ELR (cell line): ENCODE data around the gene CACNB1.
A peak's percentile ranks its signal among the peaks of the same experiment; 100 is the strongest.
"Not testable (repeated sequence)": the region's sequence is repeated elsewhere in the genome, so short reads cannot be mapped to it uniquely, and the experiment has no call there.

Source experiments
- DNase-seq: peaks from one replicate; pipeline ENCODE4 v3.0.0-alpha.2; 2015; ENCODE audit warnings: low read depth

CACNB1 gene

DNA sequence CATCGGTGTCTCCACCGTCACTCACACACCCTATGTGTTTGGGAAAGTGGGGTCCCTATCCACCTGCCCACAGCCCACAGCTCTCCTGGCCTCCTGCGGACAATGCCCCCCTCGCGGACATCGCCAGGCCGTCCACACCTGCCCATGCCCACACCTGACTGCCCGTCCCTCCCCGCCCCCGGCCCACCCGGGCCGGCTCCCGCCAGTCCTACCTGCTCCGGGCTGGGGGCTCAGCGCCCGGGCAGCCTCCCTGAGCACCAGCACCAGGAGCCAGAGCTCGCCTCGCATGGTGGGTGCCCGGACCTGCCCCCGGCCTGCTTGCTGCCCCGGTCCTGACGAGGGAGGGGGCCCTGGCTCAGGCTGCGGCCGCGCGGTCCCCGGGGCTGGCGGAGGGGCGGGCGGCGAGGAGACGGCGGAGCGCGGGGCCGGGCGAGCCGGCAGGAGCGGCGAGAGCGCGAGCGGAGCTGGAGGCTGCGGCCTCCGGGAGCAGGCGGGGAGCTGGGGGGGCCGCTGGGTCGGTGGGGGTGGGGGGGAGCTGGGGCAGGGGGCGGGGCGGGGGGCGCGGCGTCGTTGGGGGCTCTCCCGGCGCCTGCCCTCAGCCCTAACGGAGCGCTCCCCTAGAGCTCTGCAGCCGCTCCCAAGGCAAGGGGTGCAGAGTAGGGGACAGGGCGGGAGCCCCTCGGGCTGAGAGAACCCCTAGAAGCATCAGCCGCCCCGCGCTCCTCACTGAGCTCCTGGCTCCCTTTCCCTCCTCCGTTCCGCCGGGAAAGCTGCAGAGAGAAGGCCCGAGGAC lies 46.1 kb downstream of the CACNB1 start, which contains the start of gene PLXDC1:
PLXDC1 (minus strand) TSS at position 488 of the 793 bp plus-strand sequence; CDS start at position 288, 200 bp downstream.
- DNase-seq: no peak

DNA sequence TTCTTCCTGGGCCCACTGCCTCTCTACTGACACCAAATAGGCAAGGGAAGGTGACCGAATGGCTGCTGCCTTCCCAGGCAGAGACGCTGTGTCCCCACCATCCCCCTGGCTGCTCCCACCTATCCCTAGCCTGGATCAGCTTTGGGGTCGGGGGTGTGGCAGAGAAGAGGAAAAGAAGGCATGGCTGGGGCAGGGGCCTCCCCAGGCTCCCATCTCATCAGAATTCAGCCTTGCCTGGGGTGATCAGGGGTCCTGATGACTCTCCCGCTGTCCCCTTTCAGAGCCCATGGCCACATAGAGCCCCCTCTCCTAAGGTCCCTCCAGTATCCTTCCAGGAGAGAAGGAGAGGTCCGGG lies 46.7 kb downstream of the CACNB1 start:
- no peak for DNase-seq

DNA sequence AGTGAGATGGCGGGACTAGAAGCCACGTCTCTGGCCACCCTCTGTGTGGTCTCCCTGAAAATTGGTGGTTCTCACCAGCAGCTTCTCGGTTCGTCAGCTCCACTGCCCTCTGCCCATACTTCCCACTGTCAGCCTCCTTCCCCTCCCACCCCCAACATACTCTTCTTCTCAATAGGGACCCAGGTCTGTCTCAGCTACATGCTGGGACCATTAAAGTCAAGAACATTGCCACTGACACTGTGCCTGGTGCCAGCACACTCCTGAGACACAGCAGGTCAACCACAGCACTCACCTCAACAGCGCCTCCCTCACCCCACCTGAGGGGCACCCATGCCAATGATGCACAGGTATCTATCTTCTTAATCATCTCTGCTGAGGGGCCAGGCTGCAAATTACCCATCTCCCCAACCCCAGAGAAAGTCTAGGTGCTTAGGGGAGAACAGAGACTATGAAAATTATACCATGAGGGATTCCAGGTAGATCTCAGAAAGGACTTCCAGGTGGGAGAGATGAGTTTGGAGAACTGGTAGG lies 47.3 kb downstream of the CACNB1 start:
- no peak for DNase-seq

DNA sequence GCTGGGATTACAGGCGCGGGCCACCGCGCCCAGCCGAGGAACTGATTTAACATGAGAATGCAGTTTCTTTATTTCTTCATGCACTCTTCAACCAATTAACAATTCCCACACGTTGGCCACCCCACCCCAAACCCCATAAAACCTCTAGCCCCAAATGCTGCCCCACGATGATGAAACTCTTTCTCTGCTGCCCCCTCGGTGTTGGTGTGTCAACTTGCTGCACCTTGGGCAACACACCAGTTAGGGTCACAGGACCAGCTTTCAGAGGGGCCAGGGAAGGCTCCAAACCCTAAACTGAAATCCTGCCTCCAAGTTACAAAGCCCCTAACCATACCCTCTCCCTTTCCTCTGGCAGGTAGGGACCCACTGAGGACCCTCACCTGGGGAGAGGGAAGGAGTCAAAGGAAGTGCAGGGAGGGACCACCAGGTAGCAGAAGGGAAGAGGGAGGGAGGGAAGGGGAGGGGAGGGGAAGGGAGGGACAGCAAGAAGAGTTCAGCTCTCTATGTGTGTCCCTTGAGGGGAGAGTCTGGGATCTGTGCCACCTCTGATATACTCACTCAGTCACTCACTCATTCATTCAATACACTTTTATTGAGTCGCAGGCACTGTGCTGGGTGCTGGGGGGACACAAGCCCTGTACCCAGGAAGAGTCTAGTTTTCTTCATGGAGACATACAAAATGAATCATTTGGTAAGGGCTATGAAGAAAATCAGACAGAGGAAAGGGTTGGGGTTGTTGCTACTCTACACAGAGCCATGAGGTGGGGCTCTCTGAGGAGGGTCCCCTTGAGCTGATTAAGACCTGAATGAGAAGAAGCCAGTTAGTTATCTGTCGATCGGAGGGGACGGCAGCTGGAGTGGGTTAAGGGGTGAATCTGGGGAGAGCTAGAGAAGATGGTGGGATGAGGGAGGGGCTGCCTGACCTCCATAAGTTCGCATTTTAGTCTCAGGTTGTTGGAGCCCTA lies 50.0 kb downstream of the CACNB1 start:
- no peak for DNase-seq

DNA sequence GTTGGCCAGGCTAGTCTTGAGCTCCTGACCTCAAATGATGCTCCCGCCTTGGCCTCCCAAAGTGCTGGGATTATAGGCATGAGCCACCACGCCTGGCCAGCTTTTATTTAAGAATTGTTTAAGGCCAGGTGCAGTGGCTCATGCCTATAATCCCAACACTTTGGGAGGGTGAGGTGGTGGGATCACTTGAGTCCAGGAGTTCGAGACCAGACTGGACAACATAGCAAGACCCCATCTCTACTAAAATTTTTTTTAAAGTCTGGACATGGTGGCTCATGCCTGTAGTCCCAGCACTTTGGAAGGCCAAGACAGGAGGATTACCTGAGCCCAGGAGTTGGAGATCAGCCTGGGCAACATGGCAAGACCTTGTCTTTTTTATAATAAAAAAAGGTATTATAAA lies 51.2 kb downstream of the CACNB1 start:
- DNase-seq: no peak

DNA sequence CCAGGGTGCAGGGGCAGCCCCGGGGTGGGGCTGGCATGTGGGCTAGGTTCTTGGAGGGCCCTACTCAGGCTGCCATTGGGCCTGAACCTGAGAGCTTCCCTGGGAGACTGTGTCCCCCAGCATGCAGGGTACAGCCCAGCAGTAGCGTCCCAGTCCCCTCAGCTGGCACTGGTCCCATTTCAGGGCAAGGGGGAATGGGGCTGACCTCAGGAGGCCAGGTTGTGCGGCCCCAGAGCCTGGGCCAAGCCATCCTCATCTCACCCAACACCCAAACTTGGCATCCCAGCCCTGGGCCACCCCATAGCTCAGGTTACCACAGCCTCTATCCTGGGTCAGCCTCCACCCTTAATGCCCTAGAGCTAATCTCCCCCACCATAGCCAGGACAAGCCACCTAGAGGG lies 52.3 kb downstream of the CACNB1 start:
- no peak for DNase-seq

DNA sequence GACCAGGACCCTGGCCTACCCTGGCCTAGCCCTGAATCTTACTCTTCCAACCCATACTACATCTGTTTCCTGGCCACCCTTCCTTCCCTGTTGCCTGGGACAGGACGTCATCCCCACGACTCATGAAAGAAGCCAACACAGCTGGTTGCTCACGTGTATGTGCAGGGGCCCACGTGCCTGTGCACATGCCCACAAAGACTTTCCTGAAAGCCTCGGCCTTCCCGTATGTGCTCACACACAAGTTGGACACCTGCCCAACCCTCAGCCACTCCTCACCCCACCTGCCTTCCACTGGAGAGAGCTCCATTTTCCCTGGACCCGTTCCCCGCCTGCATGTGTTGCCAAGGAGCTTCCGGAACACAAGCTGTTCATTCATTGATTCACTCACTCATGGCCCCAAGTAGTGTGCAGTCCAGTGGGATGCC lies 53.0 kb downstream of the CACNB1 start:
- DNase-seq: peak; percentile 74

DNA sequence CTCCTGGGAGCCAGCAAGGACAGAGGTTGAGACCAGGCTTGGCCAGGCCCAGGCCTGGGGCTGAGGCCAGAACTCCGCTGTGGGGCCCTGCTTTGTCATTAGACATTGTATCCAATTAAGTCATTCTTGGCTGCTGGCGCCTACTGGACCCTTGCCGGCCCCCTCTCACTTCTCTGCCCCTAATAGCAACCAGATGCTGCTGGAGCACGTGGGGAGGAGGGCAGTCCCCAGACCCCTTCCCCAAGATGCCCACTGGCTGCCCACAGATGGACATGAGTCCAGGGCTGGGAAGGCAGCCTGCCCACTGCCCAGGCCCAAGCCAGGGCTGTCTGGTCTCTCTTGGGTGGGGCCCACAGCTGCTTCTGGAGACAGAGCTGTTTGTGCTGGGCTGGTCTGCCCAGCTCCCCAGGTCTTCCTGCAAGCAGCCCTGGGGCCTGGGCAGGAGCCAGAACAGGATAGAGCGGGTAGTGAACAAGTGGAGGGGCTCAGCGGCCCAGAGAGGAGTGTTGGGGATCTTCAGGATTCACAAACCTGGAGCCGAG lies 53.8 kb downstream of the CACNB1 start:
- DNase-seq: no peak

DNA sequence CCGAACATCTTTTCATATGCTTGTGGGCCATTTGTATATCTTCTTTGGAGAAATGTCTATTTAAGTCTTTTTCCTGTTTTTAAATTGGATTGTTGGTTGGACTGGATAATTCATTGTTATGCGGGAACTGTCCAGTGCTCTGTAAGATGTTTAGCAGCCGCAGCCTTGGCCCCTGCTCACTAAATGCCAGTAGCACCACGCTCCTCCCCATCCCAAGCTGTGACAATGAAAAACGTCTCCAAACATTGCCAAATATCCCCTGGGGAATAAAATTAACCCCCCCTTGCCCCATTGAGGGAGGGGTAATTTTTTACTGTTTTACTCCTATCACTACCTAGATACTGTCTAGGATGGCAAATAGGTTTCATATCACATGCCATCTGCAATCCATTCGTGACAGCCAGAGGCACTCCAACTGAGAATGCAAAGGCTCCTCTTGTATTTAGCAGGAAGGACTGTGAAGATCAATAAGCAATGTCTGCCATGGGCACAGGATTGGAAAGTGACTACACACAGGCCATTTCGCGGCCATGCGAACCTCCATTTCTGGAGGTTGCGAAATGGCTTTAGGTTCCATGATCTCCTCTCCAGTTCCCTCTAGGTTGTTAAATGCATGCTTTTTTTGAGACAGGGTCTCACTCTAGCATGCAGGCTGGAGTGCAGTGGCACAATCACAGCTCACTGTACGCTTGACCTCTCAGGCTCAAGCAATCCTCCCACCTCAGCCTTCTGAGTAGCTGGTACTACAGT lies 55.4 kb downstream of the CACNB1 start:
- no peak for DNase-seq

DNA sequence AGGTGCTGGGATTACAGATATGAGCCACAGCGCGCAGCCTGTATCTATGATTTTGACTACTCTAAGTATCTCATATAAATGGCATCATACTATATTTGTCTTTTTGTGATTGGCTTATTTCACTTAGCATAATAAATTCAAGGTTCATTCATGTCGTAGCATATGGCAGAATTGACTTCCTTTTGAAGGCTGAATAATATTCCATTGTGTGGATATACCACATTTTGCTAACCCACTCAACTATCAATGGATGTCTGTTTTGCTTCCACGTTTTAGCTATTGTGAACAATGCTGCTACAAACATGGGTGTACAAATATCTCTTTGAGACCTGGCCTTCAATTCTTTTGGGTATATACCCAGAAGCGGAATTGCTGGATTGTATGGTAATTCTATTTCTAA lies 56.2 kb downstream of the CACNB1 start:
- DNase-seq: no peak

DNA sequence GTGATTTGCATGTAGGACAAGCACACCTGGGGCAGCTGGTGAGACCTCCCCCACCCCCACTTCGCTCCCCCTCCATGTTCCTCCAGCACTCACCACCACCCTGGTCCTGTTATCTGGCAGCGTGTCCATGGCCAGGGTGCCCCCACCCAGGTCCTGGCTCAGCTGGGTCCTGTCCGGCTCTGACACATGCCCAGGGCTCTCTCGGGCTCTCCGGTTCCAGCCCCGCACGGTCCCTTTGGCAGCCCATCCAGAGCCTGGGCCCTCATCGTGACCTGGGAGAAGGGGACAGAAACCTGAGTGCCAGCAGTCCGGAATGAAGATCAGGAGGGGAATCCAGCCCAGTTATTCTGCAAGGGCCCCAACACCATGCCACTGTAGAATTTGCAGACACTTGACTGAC lies 57.9 kb downstream of the CACNB1 start:
- DNase-seq: no peak

DNA sequence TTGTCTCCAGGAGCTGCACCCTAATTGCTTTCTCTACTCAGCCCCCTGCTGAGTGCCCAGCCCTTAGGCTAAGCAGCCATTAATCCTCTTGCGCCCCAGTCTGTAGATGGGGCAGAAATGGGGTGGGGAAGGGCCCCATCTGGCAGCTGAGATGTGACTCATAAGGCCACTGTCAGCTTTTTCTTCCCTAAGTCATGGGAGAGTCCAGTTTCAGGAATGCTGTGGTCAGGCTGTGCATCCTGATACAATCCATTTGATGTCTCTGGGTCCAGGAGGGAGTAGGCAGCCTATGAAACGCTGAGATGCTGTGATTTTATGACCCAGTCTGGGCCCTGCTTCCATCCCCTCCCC lies 58.3 kb downstream of the CACNB1 start:
- DNase-seq: peak; percentile 97

DNA sequence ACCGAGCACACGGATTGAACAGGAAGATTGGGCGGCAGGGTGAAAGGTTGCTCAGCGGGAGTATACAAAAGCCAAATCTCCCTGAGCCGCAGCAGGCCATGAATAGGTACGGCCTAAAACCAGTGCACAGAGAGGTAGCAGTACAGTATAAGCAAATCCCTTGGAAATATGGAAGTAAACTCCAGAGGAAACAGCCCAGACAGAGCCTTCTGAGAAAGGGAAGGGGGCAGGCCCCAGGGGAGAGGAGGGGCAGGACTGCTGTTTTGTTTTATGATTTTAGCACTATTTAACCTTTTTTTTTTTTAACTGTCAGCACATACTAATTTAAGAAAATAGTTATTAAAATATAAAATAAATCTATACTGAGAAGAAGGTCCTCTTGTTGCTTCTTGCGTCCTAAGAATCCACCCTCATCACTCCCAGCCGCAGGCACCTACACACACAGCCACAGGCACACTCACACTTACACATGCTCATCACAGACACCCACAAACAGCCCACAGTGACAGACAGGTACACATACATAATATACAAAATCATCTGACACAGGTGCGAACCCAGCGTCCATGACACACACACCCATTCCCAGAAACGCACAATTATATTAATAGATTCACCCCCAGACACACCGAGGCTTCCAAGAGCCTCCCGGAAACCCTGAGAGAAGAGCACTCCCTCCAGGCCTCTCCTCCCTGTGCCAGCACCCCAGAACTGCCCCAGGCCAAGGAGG lies 58.9 kb downstream of the CACNB1 start:
- DNase-seq: no peak

DNA sequence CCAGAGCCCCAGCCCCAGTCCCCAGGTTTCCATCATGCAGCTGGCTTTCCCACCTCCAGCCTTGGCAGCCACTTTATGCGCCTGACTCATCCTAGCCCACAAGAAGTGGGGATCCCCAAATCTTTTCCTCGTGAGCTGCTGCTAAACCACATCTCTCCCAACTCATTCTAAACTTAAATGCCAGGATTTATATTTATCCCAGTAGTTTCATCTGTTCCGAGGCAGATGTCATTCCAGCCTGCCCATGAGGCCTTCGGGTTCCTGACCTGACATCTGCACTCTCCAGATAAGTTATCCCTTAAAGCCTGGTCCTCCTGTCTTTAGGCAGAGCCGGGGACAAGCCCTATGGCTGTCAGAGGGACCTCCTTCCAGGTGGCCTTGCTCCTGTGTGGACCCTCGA lies 62.6 kb downstream of the CACNB1 start:
- DNase-seq: peak; percentile 40

DNA sequence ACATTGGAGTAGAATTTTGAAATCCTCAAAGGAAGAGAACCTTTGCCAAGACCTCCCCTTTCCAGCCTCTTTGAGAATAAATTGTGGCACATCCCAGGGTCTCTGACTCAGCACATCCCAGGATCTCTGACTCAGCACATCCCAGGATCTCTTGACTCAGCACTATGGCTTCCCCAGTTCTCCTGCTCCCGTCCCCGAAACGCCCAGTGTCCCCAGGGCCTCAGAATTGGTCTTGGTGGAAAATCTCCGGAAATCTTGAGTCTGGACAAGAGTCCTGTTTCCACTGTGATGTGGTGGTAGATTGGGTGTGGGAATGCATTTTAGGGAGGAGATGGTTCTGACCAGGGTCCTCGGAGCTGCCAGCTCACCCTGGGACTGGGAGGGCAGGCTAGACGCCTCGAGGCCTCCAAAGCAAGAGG lies 65.3 kb downstream of the CACNB1 start:
- peak; percentile 83 for DNase-seq

DNA sequence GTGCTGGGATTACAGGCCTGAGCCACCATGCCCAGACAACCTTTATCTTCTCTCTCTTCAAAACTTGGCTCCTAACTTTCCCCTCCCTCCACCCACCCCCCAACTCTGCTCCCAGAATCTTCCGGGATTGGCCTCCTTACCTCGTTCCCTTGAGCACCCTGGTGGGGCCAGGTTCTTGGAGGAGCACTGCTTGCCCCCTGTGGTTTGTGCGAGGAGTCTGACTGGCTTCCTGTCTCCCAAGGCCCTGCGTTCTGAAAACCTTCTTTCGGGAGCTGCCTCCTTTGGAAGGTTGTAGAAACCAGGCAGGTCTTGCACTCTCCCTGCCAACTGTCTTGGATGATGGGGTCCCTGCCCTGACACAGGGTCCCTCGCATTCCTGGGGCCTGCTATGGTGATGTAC lies 65.9 kb downstream of the CACNB1 start:
- no peak for DNase-seq

DNA sequence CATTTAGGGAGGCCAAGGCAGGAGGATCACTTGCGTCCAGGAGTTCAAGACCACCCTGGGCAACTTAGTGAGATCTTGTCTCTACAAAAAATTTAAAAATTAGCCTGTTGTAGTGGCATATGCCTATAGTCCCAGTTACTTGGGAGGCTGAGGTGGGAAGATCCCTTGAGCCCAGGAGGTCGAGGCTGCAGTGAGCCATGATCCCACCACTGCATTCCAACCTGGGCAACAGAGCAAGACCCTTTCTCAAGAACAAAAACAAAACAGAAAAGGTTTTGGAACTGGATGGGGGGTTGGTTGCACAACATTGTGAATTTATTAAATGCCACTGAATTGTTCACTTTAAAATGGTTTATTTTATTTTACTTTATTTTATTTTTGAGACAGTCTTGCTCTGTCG lies 67.3 kb downstream of the CACNB1 start:
- no peak for DNase-seq

DNA sequence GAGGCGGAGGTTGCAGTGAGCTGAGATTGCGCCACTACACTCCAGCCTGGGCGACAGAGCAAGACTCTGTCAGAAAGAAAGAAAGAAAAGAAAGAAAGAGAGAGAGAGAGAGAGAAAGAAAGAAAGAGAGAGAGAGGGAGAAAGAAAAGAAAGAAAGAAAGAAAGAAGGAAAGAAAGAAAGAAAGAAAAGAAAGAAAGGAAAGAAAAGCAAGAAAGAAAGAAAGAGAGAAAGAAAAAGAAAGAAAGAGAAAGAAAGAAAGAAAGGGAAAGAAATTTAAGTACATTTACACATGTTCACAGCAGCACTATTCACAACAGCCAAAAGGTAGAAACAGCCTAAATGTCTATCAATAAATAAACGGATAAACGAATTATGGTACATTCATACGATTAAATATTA lies 67.9 kb downstream of the CACNB1 start:
- not testable (repeated sequence) for DNase-seq

DNA sequence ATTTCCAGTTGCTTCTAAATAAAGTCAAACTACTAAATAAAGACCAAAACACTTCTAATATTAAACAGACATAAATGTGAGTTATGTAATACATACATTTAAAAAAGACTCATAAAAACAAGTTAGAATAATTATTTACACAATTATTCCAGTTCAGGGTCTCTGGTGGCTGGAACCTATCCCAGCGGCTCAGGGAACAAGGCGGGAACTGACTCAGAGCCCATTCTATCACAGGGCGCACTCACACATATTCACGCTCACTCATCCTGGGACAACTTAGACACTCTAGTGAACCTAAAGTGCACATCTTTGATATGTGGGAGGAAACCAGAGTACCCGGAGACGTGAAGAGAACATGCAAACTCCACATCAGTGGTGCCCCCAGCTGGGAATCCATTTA lies 71.0 kb downstream of the CACNB1 start:
- DNase-seq: no peak

DNA sequence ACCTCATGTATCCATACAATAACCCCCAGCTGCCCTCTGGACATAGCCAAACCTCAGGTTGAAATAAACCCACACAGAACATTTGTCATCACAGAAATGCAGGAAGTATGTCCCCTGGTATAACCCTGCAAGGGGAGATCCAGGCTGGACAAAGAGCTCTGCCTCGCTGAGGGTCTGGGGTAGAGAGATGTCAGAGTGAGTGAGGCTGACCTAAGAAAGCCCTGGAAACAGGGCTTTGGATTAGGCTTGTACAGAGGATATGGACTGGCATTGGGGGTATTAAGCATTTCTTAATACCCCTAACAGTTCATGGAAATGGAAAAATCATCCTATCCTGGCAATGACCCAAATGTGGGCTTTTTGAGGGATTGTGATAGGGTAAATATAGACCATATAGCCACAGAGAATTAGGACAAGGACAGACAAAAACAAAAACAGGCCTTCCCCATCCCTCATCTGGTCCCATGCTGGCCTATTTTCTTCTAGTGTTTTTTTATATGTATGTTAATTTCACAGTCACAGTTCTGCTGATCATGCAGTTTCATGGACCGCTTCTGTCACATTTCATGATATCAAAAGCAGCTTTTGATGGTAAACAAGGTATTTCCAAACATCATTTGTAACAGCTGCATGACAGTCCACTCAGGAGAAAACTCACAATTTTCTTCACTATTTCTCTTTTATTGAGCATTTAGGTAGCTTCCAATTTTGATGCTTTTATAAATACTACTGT lies 72.2 kb downstream of the CACNB1 start:
- DNase-seq: no peak
